Stimulated activated CD8-positive, alpha-beta memory T cell treated with anti-CD3 and anti-CD28 coated beads, Interleukin-7, amount 100 ng/mL, for 4 hours (primary cell): ENCODE results near the gene BPHL.
"Not testable (repeated sequence)": the region's sequence is repeated elsewhere in the genome, so short reads cannot be mapped to it uniquely, and the experiment has no call there.

Experiments
- DNase-seq, 2 donors: peaks; one replicate each; pipeline ENCODE4 v3.0.0-alpha.2; 2020; ENCODE audit warnings: low read depth in 2 of 2

Gene BPHL

GRCh38 chr6:3118353-3119039, at the start of gene BPHL:
BPHL (plus strand) TSS chr6:3118711; CDS start chr6:3118741, 30 bp downstream.
- peak; percentile 97 to 98 for DNase-seq

GRCh38 chr6:3071568-3071967, 46.9 kb upstream of the BPHL start:
- DNase-seq, result no peak

GRCh38 chr6:3072798-3073197, 45.7 kb upstream of the BPHL start:
- DNase-seq, result no peak

GRCh38 chr6:3073382-3073781, 45.1 kb upstream of the BPHL start:
- DNase-seq, result no peak

GRCh38 chr6:3075772-3076113, 42.8 kb upstream of the BPHL start:
- no peak for DNase-seq

- no peak for DNase-seq
Measured at GRCh38 chr6:3076320-3076719, 42.2 kb upstream of the BPHL start.

GRCh38 chr6:3077430-3077829, 41.1 kb upstream of the BPHL start:
- no peak for DNase-seq

- DNase-seq, result not testable (repeated sequence)
Measured at GRCh38 chr6:3078952-3079351, 39.6 kb upstream of the BPHL start.

GRCh38 chr6:3079682-3080081, 38.8 kb upstream of the BPHL start:
- DNase-seq, result no peak

- DNase-seq, result no peak
Measured at GRCh38 chr6:3081960-3082359, 36.6 kb upstream of the BPHL start.

GRCh38 chr6:3085074-3085473, 33.4 kb upstream of the BPHL start:
- DNase-seq, result no peak

- no peak for DNase-seq
Measured at GRCh38 chr6:3086282-3086946, 32.1 kb upstream of the BPHL start.

- DNase-seq, result no peak
Measured at GRCh38 chr6:3088446-3088845, 30.1 kb upstream of the BPHL start.

GRCh38 chr6:3088968-3089367, 29.5 kb upstream of the BPHL start:
- DNase-seq, result no peak

GRCh38 chr6:3090013-3090412, 28.5 kb upstream of the BPHL start:
- no peak for DNase-seq

- DNase-seq, result no peak
Measured at GRCh38 chr6:3094815-3095214, 23.7 kb upstream of the BPHL start.

GRCh38 chr6:3102875-3103274, 15.6 kb upstream of the BPHL start:
- DNase-seq, result no peak

GRCh38 chr6:3108746-3109414, 9.6 kb upstream of the BPHL start:
- no peak for DNase-seq

- DNase-seq, result no peak
Measured at GRCh38 chr6:3109761-3110160, 8.8 kb upstream of the BPHL start.

- DNase-seq, result no peak
Measured at GRCh38 chr6:3114377-3114776, 4.1 kb upstream of the BPHL start.

- DNase-seq, result no peak
Measured at GRCh38 chr6:3117912-3118352, 579 bp upstream of the BPHL start.

GRCh38 chr6:3119040-3119723, 671 bp downstream of the BPHL start:
- DNase-seq, result no peak

- no peak for DNase-seq
Measured at GRCh38 chr6:3120765-3121089, 2.2 kb downstream of the BPHL start.
